ENCODE measurements around the gene CDS2.
A peak's percentile ranks its signal among the peaks of the same experiment; 100 is the strongest.

CDS2 gene

GRCh38 chr20:5211803-5212714 lies 85.3 kb downstream of the CDS2 start:
- no peak for DNase-seq (ENCODE audit: low read depth in 2 of 2, low spot score in 1 of 2)

GRCh38 chr20:5212907-5213487 lies 86.2 kb downstream of the CDS2 start:
- no peak for DNase-seq (ENCODE audit: low read depth in 2 of 2, low spot score in 1 of 2)

- no peak for DNase-seq (ENCODE audit: low read depth in 2 of 2, low spot score in 1 of 2)
Measured at GRCh38 chr20:5214826-5215225, 88.0 kb downstream of the CDS2 start.

- no peak for DNase-seq (ENCODE audit: low read depth in 2 of 2, low spot score in 1 of 2)
Measured at GRCh38 chr20:5215672-5216304, 89.0 kb downstream of the CDS2 start.

- no peak for DNase-seq (ENCODE audit: low read depth in 2 of 2, low spot score in 1 of 2)
Measured at GRCh38 chr20:5216663-5217062, 89.9 kb downstream of the CDS2 start.

- no peak for DNase-seq (ENCODE audit: low read depth in 2 of 2, low spot score in 1 of 2)
Measured at GRCh38 chr20:5217616-5218015, 90.8 kb downstream of the CDS2 start.

- no peak for DNase-seq (ENCODE audit: low read depth in 2 of 2, low spot score in 1 of 2)
Measured at GRCh38 chr20:5220321-5221060, 93.7 kb downstream of the CDS2 start.

GRCh38 chr20:5221061-5221430 lies 94.2 kb downstream of the CDS2 start:
- DNase-seq (ENCODE audit: low read depth in 2 of 2, low spot score in 1 of 2), result no peak

- peak in 1 of 2 donors; percentile 24 for DNase-seq (ENCODE audit: low read depth in 2 of 2, low spot score in 1 of 2)
Measured at GRCh38 chr20:5222919-5223634, 96.3 kb downstream of the CDS2 start.

GRCh38 chr20:5230544-5230943 lies 103.7 kb downstream of the CDS2 start:
- no peak for DNase-seq (ENCODE audit: low read depth in 2 of 2, low spot score in 1 of 2)

GRCh38 chr20:5234158-5234557 lies 107.3 kb downstream of the CDS2 start:
- no peak for DNase-seq (ENCODE audit: low read depth in 2 of 2, low spot score in 1 of 2)

GRCh38 chr20:5234978-5235377 lies 108.2 kb downstream of the CDS2 start:
- DNase-seq (ENCODE audit: low read depth in 2 of 2, low spot score in 1 of 2), result no peak
